GM13977 (cell line): ENCODE measurements around the gene C3orf70.

Source experiments
- DNase-seq: peaks from one replicate; pipeline ENCODE4 v3.0.0; 2012; ENCODE audit warnings: low spot score
- CTCF ChIP-seq: IDR thresholded peaks from 2 replicates; pipeline ENCODE4 v1.5.1; 2012; ENCODE audit warnings: mild to moderate bottlenecking, control low read depth; ENCODE audit not compliant: insufficient read depth; ENCODE audit errors: extremely low read depth, missing control alignments
- in situ Hi-C: fragments of 300-500 bp; cut with MboI; formaldehyde crosslinking; loops from one replicate; pipeline ENCODE4 v1.12.0; 2022; ENCODE audit warnings: low sequenced_read_pairs, low pct_unique_long_range_greater_than_20kb, mixed read lengths, inconsistent platforms; ENCODE audit not compliant: unreplicated experiment

C3orf70 gene

GRCh38 chr3:185063431-185063830 is 89.4 kb downstream of the C3orf70 start:
- no peak for TF ChIP-seq CTCF
- no peak for DNase-seq
- in situ Hi-C loops: no loop called here

- TF ChIP-seq CTCF: no peak
- no peak for DNase-seq
- in situ Hi-C loops: no loop called here
These were observed 90.7 kb downstream of the C3orf70 start for GRCh38 chr3:185062191-185062590.

- in situ Hi-C loops: no loop called here
- no peak for DNase-seq
- no peak for TF ChIP-seq CTCF
These were observed 92.2 kb downstream of the C3orf70 start for GRCh38 chr3:185060655-185061054.

DNA sequence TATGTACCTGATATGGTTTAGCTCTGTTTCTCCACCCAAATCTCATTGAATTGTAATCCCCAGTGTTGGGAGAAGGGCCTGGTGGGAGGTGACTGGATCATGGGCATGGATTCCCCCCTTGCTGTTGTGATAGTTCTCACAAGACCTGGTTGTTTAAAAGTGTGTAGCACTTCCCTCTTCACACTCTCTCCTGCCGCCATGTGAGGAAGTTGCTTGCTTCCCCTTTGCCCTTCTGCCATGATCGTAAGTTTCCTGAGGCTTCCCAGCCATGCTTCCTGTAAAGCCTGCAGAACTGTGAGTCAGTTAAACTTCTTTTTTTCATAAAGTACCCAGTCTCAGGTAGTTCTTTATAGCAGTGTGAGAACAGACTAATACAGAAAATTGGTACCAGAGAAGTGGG is 93.1 kb downstream of the C3orf70 start:
- no peak for DNase-seq
- TF ChIP-seq CTCF: no peak
- in situ Hi-C loops: no loop called here

DNA sequence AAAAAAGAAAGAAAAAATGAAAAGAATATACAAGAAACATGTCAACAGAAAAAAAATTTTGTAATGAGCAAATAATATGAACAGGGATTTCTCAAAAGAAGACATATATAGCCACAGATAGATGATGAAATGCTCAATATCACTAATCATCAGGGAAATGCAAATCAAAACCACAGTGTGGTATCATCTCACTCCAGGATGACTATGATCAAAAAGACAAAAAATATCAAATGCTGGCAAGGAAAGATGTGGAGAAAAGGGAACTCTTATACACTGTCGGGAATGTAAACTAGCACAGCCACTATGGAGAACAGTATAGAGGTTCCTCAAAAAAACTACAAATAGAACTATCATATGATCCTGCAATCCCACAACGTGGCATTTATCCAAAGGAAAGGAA is 94.1 kb downstream of the C3orf70 start:
- in situ Hi-C loops: no loop called here
- DNase-seq: no peak
- no peak for TF ChIP-seq CTCF

DNA sequence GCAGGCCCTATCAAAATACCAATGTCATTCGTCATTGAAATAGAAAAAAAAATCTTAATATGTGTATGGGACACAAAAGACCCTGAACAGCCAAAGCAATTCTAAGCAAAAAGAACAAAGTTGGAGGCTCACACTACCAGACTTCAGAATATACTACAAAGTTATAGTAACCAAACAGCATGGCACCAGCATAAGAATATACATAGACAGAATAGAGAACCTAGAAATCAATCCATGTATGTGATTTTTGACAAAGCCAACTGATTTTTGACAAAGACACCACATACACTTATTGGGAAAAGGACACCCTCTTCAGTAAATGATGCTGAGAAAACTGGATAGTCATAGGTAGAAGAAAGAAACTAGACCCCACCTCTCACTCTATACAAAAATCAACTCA is 95.0 kb downstream of the C3orf70 start:
- no peak for DNase-seq
- no peak for TF ChIP-seq CTCF
- in situ Hi-C loops: no loop called here

DNA sequence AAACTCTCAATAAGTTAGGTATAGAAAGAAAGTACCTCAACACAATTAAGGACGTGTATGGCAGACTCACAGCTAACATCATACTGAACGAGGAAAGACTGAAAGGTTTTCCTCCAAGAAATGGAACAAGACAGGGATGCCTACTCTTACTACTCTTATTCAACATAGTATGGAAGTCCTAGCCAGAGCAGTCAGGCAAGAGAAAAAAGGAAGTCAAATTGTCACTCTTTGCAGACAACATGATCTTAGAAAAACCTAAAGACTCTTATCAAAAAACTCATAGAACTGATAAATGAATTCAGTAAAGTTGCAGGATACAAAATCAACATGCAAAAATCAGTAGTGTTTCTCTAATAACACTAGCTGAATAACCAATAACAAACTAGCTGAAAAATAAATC is 96.0 kb downstream of the C3orf70 start:
- no peak for TF ChIP-seq CTCF
- DNase-seq: no peak
- in situ Hi-C loops: no loop called here
